Large intestine (tissue), 3 donors: ENCODE results near the gene ESAM. TPM values are rescaled to one million over a fixed set of nuclear protein-coding genes. Genes with fewer than 3 reads are reported as not detected.

ENCODE experiments used
- DNase-seq, 2 donors: peaks; one replicate each; pipeline versions ENCODE4 v3.0.0 to v3.0.0-alpha.2; 2013
- H3K27ac ChIP-seq: one replicate; pipeline ENCODE4 v1.5.1; 2013; ENCODE audit warnings: low read length
- H3K27me3 ChIP-seq: 2 replicates; pipeline ENCODE4 v1.6.1; 2013; ENCODE audit warnings: low read length; ENCODE audit not compliant: control insufficient read depth, insufficient read depth
- H3K36me3 ChIP-seq: 2 replicates; pipeline ENCODE4 v1.6.1; 2013; ENCODE audit warnings: low read length; ENCODE audit not compliant: control insufficient read depth, insufficient read depth
- H3K4me1 ChIP-seq: one replicate; pipeline ENCODE4 v1.6.1; 2013; ENCODE audit warnings: low read length; ENCODE audit not compliant: control insufficient read depth, insufficient read depth
- H3K4me3 ChIP-seq: one replicate; pipeline ENCODE4 v1.5.1; 2013; ENCODE audit warnings: low read length
- H3K9me3 ChIP-seq: one replicate; pipeline ENCODE4 v1.6.1; 2013; ENCODE audit warnings: mild to moderate bottlenecking, low read depth, low read length, moderate library complexity; ENCODE audit not compliant: control insufficient read depth
- WGBS: methylation state at CpG from one replicate; pipeline ENCODE4 v1.1.5; 2013; ENCODE audit warnings: low lambda C conversion rate; ENCODE audit not compliant: insufficient coverage; 5-methylcytosine and 5-hydroxymethylcytosine counted together
- polyA plus RNA-seq: library from polyadenylated mRNA; unstranded; fragments of 120-200 nt; gene quantifications from one replicate; pipeline ENCODE4 v1.2.1, GENCODE V29; 2013

Gene ESAM
- polyA plus RNA-seq, 1 donor, result 15.0 TPM

DNA sequence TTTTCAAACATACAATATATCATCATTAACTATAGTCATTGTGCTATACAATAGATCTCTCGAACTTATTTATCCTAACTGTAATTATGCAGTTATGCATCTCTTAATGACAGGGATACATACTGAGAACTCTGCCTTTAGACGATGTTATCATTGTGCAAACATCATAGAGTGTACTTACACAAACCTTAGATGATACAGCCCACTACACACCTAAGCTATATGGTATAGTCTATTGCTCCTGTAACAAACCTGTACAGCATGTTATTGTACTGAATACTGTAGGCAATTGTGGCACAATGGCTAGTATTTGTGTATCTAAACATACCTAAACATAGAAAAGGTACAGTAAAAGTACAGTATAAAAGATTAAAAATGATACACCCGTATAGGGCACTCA, 49.7 kb downstream of the ESAM start:
- peaks cover 14% of the 10 kb centered on the region for H3K27me3 ChIP-seq
- H3K4me3 ChIP-seq, result no peak overlapping the region
- H3K36me3 ChIP-seq, result no peaks in the 10 kb centered on the region
- no CpG with 5 or more reads among the region's 3 CpGs for WGBS
- no peaks in the 10 kb centered on the region for H3K4me1 ChIP-seq
- DNase-seq, result no peak
- H3K9me3 ChIP-seq, result peaks cover 3% of the 10 kb centered on the region
- no peak overlapping the region for H3K27ac ChIP-seq

- H3K27ac ChIP-seq, result no peak overlapping the region
- H3K4me3 ChIP-seq, result no peak overlapping the region
- no peaks in the 10 kb centered on the region for H3K27me3 ChIP-seq
- H3K9me3 ChIP-seq, result peaks cover 3% of the 10 kb centered on the region
- H3K36me3 ChIP-seq, result no peaks in the 10 kb centered on the region
- no peak for DNase-seq
- no peaks in the 10 kb centered on the region for H3K4me1 ChIP-seq
- WGBS, result no CpG with 5 or more reads among the region's 4 CpGs
Measured at GRCh38 chr11:124707829-124708228, 54.3 kb downstream of the ESAM start.

Other genes with a start within 250 kb of the ESAM start
- not detected for gene OR8B12, start 218.6 kb downstream of the ESAM start, polyA plus RNA-seq
- gene OR8A1, start 192.3 kb downstream of the ESAM start, polyA plus RNA-seq, result not detected
- 0.03 TPM for gene PANX3, start 150.9 kb downstream of the ESAM start, polyA plus RNA-seq
- 45.3 TPM for gene TBRG1, start 139.4 kb downstream of the ESAM start, polyA plus RNA-seq
- 48.1 TPM for gene SIAE, start 88.6 kb downstream of the ESAM start, polyA plus RNA-seq
- 7.4 TPM for gene SPA17, start 88.4 kb downstream of the ESAM start, polyA plus RNA-seq
- 2.1 TPM for gene NRGN, start 22.3 kb downstream of the ESAM start, polyA plus RNA-seq
- gene VSIG2, start 10.0 kb downstream of the ESAM start, polyA plus RNA-seq, result 5.0 TPM
- gene MSANTD2, start 38.1 kb upstream of the ESAM start, polyA plus RNA-seq, result 23.2 TPM
- 17.3 TPM for gene ROBO3, start 103.1 kb upstream of the ESAM start, polyA plus RNA-seq
- gene ROBO4, start 135.6 kb upstream of the ESAM start, polyA plus RNA-seq, result 5.1 TPM
- gene HEPN1, start 157.0 kb upstream of the ESAM start, polyA plus RNA-seq, result not detected
- 0.04 TPM for gene HEPACAM, start 173.8 kb upstream of the ESAM start, polyA plus RNA-seq
- 2.5 TPM for gene CCDC15, start 191.9 kb upstream of the ESAM start, polyA plus RNA-seq